ENCODE results near the gene C17orf114.

Gene C17orf114

DNA sequence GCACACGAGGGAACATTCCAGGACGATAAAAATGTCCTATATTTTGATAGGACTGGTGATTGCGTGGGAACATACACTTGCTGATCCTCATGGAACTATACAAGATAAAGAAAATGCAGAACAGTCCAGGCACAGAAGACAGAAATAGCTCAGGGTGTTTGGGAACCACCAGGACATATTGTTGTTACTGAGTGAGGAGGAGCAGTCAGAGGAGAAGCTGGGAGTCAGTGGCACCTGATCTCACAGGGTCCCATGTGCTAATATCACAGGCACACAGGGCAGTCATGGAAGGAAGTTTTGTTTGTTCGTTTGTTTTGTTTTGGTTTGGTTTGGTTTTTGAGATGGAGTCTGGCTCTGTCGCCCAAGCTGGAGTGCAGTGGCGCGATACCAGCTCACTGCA, 10.6 kb upstream of the C17orf114 start:
- Mint-ChIP-seq H3K36me3 (peaks cover 11% of the 10 kb centered on the region), H3K27ac (peak overlapping the region; percentile 13), H3K9me3 (no peaks in the 10 kb centered on the region), H3K4me3 (no peak overlapping the region), H3K4me1 (peaks cover 2% of the 10 kb centered on the region), H3K27me3 (no peaks in the 10 kb centered on the region)
- ATAC-seq (ENCODE audit: low read depth) = no peak
- POLR2A ChIA-PET = interaction anchor here (0.7 kb wide), 1 partner anchor 220 kb away, joined by 3 read pairs; no protein-coding TSS in a partner anchor
- DNase-seq = no peak

DNA sequence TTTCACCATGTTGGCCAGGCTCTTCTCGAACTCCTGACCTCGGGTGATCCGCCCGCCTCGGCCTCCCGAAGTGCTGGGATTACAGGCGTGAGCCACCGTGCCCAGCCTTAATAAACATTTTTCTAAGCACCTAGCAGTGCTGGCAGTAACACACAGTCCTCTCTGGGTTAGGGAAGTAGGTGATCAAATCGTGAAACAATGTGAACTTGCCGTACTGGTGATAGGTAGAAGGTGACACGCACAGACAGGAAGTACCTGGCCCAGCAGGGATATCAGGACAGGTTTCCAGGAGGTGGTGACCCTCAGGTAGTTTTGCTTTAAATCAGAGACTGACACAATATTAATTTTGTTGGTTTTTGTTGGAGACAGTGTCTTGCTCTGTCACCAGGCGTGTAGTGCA, 9.3 kb upstream of the C17orf114 start:
- no peaks in the 10 kb centered on the region for H3K27me3 Mint-ChIP-seq
- no peak for DNase-seq
- no peak for ATAC-seq (ENCODE audit: low read depth)
- peaks cover 9% of the 10 kb centered on the region for H3K36me3 Mint-ChIP-seq
- peaks cover 5% of the 10 kb centered on the region for H3K4me1 Mint-ChIP-seq
- POLR2A ChIA-PET = no interaction called here
- H3K4me3 Mint-ChIP-seq = no peak overlapping the region
- no peaks in the 10 kb centered on the region for H3K9me3 Mint-ChIP-seq
- no peak overlapping the region for H3K27ac Mint-ChIP-seq

DNA sequence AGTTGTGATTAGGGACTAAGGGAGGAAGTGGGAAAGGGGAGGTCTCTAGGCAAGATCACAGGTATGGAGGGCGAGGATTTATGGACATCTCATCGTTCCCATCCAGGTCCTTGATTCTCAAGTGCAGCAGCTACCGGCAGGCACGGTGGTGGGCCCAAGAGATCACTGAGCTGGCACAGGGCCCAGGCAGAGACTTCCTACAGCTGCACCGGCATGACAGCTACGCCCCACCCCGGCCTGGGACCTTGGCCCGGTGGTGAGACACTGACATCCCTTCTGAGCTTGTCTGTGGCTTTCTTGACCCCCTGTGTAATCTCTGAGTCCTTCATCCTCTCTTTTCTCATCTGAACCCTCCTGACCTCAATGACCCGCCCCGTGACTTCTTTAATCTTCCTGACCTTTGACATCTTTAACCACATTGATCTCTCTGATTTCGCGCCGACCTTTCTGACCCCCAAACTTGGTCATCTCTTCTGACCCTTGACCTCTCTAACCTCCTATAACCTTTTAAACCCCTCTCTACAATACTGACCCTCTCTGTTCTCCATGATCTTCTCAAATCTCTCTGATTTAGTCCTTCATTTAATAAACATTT, 8.7 kb upstream of the C17orf114 start:
- POLR2A ChIA-PET = no interaction called here
- Mint-ChIP-seq H3K4me3 (no peak overlapping the region), H3K27me3 (no peaks in the 10 kb centered on the region), H3K4me1 (peaks cover 10% of the 10 kb centered on the region), H3K36me3 (peaks cover 9% of the 10 kb centered on the region), H3K27ac (no peak overlapping the region), H3K9me3 (no peaks in the 10 kb centered on the region)
- no peak for DNase-seq
- no peak for ATAC-seq (ENCODE audit: low read depth)

DNA sequence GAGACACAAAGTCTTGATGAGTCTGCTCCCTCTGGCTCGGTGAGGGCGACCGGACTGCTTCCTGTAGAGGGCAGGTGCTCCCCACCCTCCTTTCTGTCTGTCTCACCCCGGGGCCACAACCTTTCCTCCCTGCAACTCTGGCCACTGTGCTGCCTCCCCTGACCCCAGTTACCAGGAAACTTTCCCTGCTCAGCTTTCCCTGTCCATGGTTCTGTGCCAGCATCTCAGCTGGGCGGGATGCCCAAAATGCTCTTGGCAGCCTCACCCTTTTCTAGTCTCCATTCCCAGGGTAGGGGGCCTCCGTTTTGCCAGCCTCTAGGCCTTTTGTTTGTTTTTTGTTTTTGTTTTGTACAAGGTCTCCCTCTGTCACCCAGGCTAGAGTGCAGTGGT, 6.2 kb upstream of the C17orf114 start:
- Mint-ChIP-seq H3K4me1 (peaks cover 12% of the 10 kb centered on the region), H3K4me3 (peak overlapping the region; percentile 57), H3K36me3 (peaks cover 9% of the 10 kb centered on the region), H3K27ac (peak overlapping the region; percentile 56), H3K9me3 (no peaks in the 10 kb centered on the region), H3K27me3 (no peaks in the 10 kb centered on the region)
- POLR2A ChIA-PET = interaction anchor here (1.1 to 2.7 kb wide), 3 partner anchors 12 to 25 kb away, joined by 3 to 20 read pairs (median 17); partner anchors contain the start of genes GLTPD2, MINK1 and PSMB6
- DNase-seq (no peak), ATAC-seq (ENCODE audit: low read depth) (no peak)

DNA sequence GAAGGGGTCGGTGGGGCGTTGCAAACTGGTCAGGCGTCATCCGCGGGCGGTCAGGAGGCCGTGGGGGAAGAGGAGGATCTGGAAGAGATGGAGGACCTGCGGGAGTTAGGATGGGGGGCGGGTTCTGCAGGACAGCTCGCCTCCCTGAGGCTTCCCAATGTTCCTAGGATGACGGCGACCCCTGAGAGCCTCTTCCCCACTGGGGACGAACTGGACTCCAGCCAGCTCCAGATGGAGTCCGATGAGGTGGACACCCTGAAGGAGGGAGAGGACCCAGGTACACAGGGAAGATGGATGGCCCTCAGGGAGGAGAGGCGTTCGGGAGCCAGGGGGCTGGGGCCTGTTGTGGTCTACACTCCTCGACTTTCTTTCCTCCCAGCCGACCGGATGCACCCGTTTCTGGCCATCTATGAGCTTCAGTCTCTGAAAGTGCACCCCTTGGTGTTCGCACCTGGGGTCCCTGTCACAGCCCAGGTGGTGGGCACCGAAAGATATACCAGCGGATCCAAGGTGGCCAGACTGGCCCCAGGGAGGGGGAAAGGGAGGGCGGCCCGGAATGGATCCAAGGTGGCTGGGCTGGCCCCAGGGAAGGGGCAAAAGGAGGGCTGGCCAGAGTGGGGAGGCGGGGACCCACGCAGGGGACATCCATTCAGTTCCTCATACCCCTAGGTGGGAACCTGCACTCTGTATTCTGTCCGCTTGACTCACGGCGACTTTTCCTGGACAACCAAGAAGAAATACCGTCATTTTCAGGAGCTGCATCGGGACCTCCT, 5.7 kb upstream of the C17orf114 start:
- H3K27me3 Mint-ChIP-seq = no peaks in the 10 kb centered on the region
- no peaks in the 10 kb centered on the region for H3K9me3 Mint-ChIP-seq
- no peak for DNase-seq
- POLR2A ChIA-PET = interaction anchor here (1.1 to 2.7 kb wide), 5 partner anchors 12 to 105 kb away, joined by 3 to 20 read pairs (median 5); partner anchors contain the start of genes ARRB2, GLTPD2, MINK1 and PSMB6
- peak overlapping the region; percentile 81 for H3K4me3 Mint-ChIP-seq
- peaks cover 12% of the 10 kb centered on the region for H3K4me1 Mint-ChIP-seq
- H3K36me3 Mint-ChIP-seq = peaks cover 9% of the 10 kb centered on the region
- ATAC-seq (ENCODE audit: low read depth) = no peak
- peak overlapping the region; percentile 61 for H3K27ac Mint-ChIP-seq

DNA sequence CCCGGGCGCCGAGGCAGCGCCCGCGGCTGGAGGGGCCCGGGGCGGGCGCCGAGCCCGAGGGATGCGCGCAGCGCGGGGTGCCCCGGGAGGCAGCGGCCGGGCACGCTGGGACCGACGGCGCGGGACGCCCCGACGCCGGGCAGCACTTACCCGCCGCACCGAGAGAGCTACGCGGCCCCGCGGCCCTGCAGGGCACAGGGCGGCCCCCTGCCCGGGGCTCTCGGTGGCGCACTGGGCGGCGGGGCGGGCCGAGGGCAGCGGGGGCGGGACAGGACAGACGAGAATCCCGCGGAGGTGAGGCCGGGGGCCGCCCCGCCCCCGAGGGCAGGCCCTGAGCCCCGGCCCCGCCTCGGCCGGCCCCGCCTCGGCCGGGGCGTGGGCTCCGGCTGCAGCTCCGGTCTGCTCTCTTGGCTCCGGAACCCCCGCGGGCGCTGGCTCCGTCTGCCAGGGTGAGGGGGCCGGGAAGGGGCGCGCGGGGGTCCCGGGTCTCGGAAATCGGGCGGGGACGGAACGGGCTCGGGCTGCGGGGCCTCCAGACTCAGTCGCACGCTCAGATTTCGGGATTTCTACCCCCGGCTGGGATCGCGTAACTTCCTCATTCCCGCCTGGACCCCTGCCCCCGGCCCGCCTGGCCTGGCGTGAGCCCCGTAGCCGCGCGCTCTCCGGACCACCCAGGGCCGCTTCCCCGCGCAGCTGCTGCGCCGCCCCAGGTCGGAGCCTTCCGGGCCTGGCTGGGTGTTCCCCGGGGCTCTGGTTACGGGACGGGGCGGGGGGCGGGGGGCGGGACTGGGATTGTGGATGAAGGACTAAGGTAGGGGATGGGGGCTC, 4.9 kb upstream of the C17orf114 start, which contains the start of gene PLD2:
TSS of gene PLD2 (plus strand) at position 376 of the 828 bp plus-strand sequence. CDS start 621 bp downstream, outside the sequence.
- peaks cover 9% of the 10 kb centered on the region for H3K36me3 Mint-ChIP-seq
- H3K27ac Mint-ChIP-seq = peak within 1 kb of the TSS; percentile 61
- ATAC-seq (ENCODE audit: low read depth) (peak; percentile 97), DNase-seq (peak; percentile 92)
- peak within 1 kb of the TSS; percentile 81 for H3K4me3 Mint-ChIP-seq
- no peaks in the 10 kb centered on the region for H3K27me3 Mint-ChIP-seq
- peaks cover 12% of the 10 kb centered on the region for H3K4me1 Mint-ChIP-seq
- H3K9me3 Mint-ChIP-seq = no peaks in the 10 kb centered on the region
- POLR2A ChIA-PET = interaction anchor here (0.6 to 2.7 kb wide), 10 partner anchors 11 to 104 kb away, joined by 3 to 20 read pairs (median 4); partner anchors contain the start of genes ARRB2, C17orf107, GLTPD2 and MINK1

DNA sequence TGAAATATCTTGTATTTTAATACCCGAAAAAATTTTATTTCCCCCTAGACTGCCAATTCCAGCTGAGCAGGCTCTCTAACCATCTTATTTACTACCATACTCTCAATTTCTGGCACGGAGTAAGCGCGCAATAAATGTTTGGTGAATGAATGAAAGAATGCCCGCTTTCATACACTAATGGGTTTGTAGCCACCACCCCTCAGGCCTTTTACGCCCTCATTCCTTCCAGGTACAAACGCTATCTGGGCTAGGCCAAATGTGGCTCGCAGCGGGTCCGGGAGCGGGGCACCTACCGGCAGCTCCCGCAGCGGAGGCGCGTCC, 4.3 kb upstream of the C17orf114 start:
- peak overlapping the region; percentile 25 for H3K27ac Mint-ChIP-seq
- POLR2A ChIA-PET = interaction anchor here (0.6 to 2.7 kb wide), 7 partner anchors 10 to 104 kb away, joined by 3 to 20 read pairs (median 7); partner anchors contain the start of genes C17orf107, GLTPD2 and PSMB6
- peak overlapping the region; percentile 78 for H3K4me3 Mint-ChIP-seq
- ATAC-seq (ENCODE audit: low read depth) (no peak), DNase-seq (no peak)
- H3K9me3 Mint-ChIP-seq = no peaks in the 10 kb centered on the region
- H3K27me3 Mint-ChIP-seq = no peaks in the 10 kb centered on the region
- H3K4me1 Mint-ChIP-seq = peaks cover 12% of the 10 kb centered on the region
- H3K36me3 Mint-ChIP-seq = peaks cover 9% of the 10 kb centered on the region

DNA sequence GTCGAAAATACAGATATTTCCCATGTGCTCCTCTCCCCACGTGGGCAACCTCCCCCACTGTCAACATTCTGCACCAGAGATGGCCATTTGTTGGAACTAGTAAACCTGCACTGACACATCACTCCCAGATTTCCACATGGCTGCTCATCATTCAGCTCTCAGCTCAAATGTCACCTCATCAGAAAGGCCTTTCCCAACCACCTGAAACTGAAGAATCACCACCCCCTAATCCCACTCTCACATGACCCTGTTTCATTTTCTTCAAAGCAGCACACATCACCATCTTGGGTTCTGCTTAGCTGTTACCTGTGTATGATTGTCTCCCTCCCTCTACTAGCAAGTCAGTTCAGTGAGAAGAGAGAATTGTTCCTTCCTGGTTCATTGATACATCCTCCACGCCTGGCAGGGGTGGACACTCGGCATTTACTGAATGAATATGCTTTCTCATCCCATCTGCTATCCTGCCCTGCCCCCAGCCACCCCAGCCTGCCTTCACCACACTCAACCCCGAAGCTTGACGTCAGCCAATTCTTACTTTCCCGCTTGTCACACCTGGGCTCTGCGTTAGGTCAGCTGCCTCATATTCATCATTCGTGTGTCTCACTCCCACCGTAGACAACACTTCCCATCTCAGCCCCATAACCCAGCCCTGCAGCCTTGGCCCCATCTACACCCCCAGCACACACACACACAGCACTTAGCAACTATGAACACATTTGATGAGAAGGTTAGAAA, 1.5 kb downstream of the C17orf114 start:
- H3K4me3 Mint-ChIP-seq = no peak overlapping the region
- peaks cover 2% of the 10 kb centered on the region for H3K36me3 Mint-ChIP-seq
- H3K27ac Mint-ChIP-seq = no peak overlapping the region
- H3K9me3 Mint-ChIP-seq = no peaks in the 10 kb centered on the region
- DNase-seq (no peak), ATAC-seq (ENCODE audit: low read depth) (no peak)
- POLR2A ChIA-PET = interaction anchor here (1.6 kb wide), 1 partner anchor 11 kb away, joined by 5 read pairs; no protein-coding TSS in a partner anchor
- no peaks in the 10 kb centered on the region for H3K27me3 Mint-ChIP-seq
- peaks cover 13% of the 10 kb centered on the region for H3K4me1 Mint-ChIP-seq

DNA sequence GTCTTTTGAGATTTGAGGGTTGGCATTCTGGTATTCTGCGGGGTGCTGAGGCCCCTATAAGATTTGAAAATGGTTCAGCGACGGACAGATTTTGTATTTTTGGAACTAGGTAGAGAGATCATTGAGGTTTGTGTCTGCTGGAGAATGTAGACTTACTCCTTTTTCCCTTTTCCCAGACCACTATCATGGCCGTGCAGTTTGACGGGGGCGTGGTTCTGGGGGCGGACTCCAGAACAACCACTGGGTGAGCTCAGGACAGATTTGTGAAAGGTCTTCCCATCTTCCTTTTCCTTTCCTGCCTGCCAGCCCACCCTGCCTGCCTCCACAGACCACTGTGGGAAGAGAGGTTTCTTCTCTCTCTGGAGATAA, 5.6 kb downstream of the C17orf114 start:
- Mint-ChIP-seq H3K36me3 (peaks cover 2% of the 10 kb centered on the region), H3K27ac (peak overlapping the region; percentile 96), H3K4me3 (peak overlapping the region; percentile 99), H3K27me3 (peaks cover 12% of the 10 kb centered on the region), H3K4me1 (peaks cover 12% of the 10 kb centered on the region), H3K9me3 (no peaks in the 10 kb centered on the region)
- DNase-seq (no peak), ATAC-seq (ENCODE audit: low read depth) (no peak)
- POLR2A ChIA-PET = interaction anchor here (1.0 to 1.7 kb wide), 6 partner anchors 9 to 93 kb away, joined by 3 to 20 read pairs (median 4); partner anchors contain the start of genes PELP1, PLD2 and TM4SF5

DNA sequence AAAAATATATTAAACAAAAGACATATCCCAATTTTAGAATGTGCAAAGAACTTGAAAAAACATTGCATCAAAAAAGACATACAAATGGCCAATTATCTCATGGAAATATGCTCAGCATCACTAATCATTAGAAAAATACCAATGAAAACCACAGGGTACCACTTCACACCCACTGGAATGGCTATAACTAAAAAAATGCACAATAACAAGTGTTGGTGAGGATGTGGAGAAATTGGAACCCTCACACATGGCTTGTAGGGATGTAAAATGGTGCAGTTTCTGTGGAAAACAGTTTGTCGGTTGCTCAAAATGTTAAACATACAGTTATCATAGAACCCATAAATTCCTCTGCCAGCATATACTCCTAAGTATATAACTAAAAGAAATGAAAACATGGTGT, 7.0 kb downstream of the C17orf114 start:
- H3K4me1 Mint-ChIP-seq = peaks cover 13% of the 10 kb centered on the region
- POLR2A ChIA-PET = no interaction called here
- H3K4me3 Mint-ChIP-seq = peak overlapping the region; percentile 99

DNA sequence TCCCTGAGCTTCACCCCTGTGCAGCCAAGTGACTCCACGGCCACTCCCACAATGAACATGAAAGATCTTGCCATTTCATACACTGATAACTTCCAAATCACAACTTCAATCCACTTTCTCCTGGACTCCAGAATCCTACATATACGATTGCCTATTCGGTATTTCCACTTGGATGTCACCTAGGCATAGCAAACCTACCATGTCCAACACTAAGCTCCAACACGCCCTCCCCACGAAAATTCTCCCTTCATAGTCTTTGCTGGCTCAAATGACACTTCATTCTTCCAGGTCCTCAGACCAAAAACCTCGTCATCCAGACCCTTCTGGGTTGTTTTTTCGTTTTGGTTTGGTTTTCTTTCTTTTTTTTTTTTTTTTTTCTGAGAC, 11.4 kb downstream of the C17orf114 start:
- H3K27ac Mint-ChIP-seq = peak overlapping the region; percentile 87
- POLR2A ChIA-PET = interaction anchor here (0.6 to 2.8 kb wide), 12 partner anchors 10 to 245 kb away, joined by 3 to 17 read pairs (median 5); partner anchors contain the start of genes ARRB2, C17orf107, PLD2 and RNF167
- ATAC-seq (ENCODE audit: low read depth) (no peak), DNase-seq (no peak)
- H3K4me1 Mint-ChIP-seq = peaks cover 19% of the 10 kb centered on the region
- H3K27me3 Mint-ChIP-seq = peaks cover 51% of the 10 kb centered on the region
- H3K9me3 Mint-ChIP-seq = no peaks in the 10 kb centered on the region
- no peaks in the 10 kb centered on the region for H3K36me3 Mint-ChIP-seq
- peak overlapping the region; percentile 87 for H3K4me3 Mint-ChIP-seq

More for the DNA sequence above, 7.0 kb downstream of the C17orf114 start:
- Mint-ChIP-seq H3K27me3 (peaks cover 14% of the 10 kb centered on the region), H3K9me3 (no peaks in the 10 kb centered on the region), H3K27ac (peak overlapping the region; percentile 96), H3K36me3 (peaks cover 2% of the 10 kb centered on the region)
- ATAC-seq (ENCODE audit: low read depth) (no peak), DNase-seq (no peak)

DNA sequence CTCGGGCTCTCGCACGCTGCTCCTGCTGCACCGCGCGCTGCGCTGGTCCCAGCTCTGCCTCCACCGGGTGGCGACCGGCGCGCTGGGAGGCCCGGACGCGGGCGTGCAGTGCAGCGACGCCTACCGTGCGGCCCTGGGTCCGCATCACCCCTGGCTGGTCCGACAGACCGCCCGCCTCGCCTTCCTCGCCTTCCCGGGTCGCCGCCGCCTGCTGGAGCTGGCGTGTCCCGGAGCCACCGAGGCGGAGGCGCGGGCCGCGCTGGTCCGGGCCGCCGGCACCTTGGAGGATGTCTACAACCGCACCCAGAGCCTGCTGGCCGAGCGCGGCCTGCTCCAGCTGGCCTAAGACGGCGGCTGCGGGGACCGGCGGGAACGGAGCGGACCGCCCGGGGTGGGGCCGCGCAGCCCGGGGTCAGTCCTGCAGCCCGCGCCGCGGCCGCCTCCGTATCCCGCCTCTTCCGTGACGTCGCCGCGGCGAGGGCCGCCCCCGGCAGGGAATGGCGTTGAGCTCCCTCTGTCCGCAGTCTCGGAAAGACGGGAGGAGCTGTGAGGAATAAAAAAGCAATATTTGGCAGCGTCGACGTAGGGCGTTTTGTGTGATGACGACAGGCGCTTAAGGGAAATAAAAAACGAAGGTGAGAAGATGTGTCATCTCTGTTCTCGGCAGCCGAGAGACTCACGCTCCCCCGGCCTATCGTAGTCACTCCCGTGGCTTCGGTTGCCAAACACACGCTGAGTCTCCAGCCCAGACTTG, 12.0 kb downstream of the C17orf114 start:
- DNase-seq (peak; percentile 89), ATAC-seq (ENCODE audit: low read depth) (peak; percentile 95)
- Mint-ChIP-seq H3K27ac (peak overlapping the region; percentile 87), H3K36me3 (no peaks in the 10 kb centered on the region), H3K4me3 (peak overlapping the region; percentile 87), H3K4me1 (peaks cover 19% of the 10 kb centered on the region), H3K9me3 (no peaks in the 10 kb centered on the region), H3K27me3 (peaks cover 56% of the 10 kb centered on the region)
- POLR2A ChIA-PET = interaction anchor here (0.5 to 2.8 kb wide), 17 partner anchors 9 to 246 kb away, joined by 3 to 17 read pairs (median 3); partner anchors contain the start of genes ARRB2, C17orf107, PLD2 and RNF167
